Kidney epithelial cell (primary cell): ENCODE results near the gene LYG2. TPM values are rescaled to one million over a fixed set of nuclear protein-coding genes. Genes with fewer than 3 reads are reported as not detected.
"Not testable (repeated sequence)": the region's sequence is repeated elsewhere in the genome, so short reads cannot be mapped to it uniquely, and the experiment has no call there.

Experiments
- DNase-seq: peaks from one replicate; pipeline ENCODE4 v3.0.0-alpha.2; 2010; ENCODE audit warnings: low read depth
- H3K27me3 ChIP-seq: 2 replicates; pipeline ENCODE4 v1.6.0; 2011; ENCODE audit warnings: low read length; ENCODE audit not compliant: control insufficient read depth, insufficient read depth
- H3K36me3 ChIP-seq: 2 replicates; pipeline ENCODE4 v1.5.1; 2011; ENCODE audit warnings: low read length; ENCODE audit not compliant: control insufficient read depth, insufficient read depth
- H3K4me3 ChIP-seq: 2 replicates; pipeline ENCODE4 v1.5.1; 2011; ENCODE audit warnings: low read depth, mild to moderate bottlenecking, control low read depth, low read length
- total RNA-seq: library from RNA; depleted of rRNA; stranded (reverse); fragments of >200 nt; gene quantifications from 2 replicates; pipeline ENCODE4 v1.2.3, GENCODE V29; 2015
- TF ChIP-seq, protein P1 (sequence below): IDR thresholded peaks from 2 replicates; pipeline ENCODE4 v1.5.1; 2011; ENCODE audit warnings: mild to moderate bottlenecking, moderate library complexity, low read length, control low read depth, inconsistent platforms; ENCODE audit not compliant: insufficient read depth, poor library complexity, severe bottlenecking

Gene LYG2
- total RNA-seq, 1 donor from 2014 or later = not detected

DNA sequence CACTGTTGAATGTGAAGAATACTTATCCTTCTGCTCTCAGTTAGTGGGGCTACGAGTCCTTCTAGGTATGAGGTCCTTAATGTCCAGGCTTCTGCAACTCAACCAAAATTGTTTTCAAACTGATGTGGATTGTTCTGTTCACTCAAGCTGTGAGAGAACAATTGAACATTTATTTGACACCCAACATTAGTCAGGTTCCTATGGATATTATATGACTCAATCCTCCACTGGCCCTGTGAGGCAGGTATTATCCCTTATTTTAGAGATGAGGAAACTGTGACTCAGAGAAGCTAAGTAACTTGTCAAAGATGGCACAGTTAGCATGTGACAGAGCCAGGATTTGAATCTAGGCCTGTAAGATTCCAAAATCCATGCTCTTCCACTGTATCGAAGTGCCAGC is 1.2 kb upstream of the LYG2 start:
- Histone ChIP-seq H3K27me3 (no peaks in the 10 kb centered on the region), H3K36me3 (no peaks in the 10 kb centered on the region), H3K4me3 (no peak overlapping the region)
- TF ChIP-seq, protein P1, sequence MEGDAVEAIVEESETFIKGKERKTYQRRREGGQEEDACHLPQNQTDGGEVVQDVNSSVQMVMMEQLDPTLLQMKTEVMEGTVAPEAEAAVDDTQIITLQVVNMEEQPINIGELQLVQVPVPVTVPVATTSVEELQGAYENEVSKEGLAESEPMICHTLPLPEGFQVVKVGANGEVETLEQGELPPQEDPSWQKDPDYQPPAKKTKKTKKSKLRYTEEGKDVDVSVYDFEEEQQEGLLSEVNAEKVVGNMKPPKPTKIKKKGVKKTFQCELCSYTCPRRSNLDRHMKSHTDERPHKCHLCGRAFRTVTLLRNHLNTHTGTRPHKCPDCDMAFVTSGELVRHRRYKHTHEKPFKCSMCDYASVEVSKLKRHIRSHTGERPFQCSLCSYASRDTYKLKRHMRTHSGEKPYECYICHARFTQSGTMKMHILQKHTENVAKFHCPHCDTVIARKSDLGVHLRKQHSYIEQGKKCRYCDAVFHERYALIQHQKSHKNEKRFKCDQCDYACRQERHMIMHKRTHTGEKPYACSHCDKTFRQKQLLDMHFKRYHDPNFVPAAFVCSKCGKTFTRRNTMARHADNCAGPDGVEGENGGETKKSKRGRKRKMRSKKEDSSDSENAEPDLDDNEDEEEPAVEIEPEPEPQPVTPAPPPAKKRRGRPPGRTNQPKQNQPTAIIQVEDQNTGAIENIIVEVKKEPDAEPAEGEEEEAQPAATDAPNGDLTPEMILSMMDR = no peak
- peak; percentile 29 for DNase-seq

DNA sequence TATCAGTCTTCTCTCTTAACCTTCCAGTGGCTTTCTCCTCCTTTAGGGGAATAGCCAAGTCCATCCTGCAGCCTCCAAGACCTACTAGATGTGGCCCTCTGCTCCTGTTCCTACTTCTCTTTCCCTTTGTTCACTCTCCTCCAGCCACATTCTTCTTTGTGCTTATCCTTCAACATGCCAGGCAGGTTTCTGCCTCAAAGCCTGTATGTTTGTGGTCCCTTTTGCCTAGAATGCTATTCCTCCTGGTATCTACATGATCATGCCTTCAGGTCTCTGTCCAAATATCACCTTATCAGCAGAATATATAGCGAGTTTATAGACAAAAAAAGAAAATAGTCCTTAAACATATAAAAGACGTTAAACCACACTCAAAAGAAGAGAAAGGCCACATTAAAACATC is 5.5 kb downstream of the LYG2 start:
- TF ChIP-seq, protein P1 = no peak
- no peak for DNase-seq
- no peaks in the 10 kb centered on the region for H3K27me3 ChIP-seq
- H3K36me3 ChIP-seq = no peaks in the 10 kb centered on the region
- no peak overlapping the region for H3K4me3 ChIP-seq

DNA sequence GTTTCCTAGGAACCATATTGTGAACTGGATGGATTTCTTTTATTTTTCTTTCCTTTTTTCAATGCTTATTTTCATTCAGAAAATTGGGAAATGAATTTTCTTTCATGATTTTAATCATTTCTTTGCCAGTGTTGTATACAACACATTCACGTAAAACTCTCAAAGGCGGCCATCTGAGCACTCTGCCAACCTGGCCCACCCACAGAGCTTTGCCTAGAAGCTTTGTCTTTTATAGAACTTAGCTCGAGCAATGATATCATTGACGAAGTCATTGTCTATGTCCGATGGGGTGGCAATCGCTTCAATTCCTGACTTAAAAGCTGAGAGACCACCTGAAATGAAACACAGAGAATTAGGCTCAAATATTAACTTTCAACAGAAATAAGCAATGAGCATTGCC is 13.3 kb downstream of the LYG2 start:
- Histone ChIP-seq H3K4me3 (no peak overlapping the region), H3K27me3 (no peaks in the 10 kb centered on the region), H3K36me3 (no peaks in the 10 kb centered on the region)
- DNase-seq = no peak
- TF ChIP-seq, protein P1 = no peak

DNA sequence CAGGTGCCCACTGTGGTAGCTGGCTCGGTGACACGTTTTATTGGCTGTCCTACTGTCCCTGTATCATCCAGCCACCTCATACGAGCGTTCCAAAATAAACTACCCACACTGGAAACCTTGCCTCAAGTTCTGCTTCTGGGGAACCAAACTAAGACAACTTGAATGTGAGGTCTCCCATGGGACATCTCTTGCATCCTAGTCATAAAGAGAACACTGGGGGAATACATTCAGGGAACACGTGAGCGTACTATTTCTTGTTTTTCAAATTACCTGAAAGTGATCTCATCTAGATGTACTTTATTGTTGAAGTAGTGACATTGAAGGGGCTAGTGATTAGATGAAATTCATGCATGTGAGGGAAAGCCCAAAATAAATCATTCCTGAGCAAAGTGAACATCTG is 15.0 kb downstream of the LYG2 start:
- no peaks in the 10 kb centered on the region for H3K27me3 ChIP-seq
- TF ChIP-seq, protein P1 = no peak

DNA sequence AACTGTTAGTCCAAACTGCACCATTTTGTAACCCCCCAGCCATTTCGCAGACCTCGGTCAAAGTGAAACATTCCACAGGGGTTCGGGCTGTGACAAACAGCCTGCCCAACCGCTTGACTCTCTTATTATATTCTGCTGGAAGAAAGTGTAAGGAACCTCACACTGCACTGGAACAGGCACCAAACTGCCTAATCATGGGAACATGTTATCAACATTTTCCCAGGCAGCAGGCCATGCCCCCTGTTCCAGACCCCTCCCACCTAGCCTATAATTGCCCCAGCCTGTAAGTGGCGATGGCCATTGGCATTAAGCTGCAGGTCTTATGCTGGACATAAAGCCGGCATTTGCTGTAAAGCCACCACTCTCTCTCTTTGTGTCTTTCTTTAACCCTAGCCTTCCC is 16.9 kb downstream of the LYG2 start:
- DNase-seq = no peak
- Histone ChIP-seq H3K36me3 (no peaks in the 10 kb centered on the region), H3K27me3 (no peaks in the 10 kb centered on the region), H3K4me3 (no peak overlapping the region)
- TF ChIP-seq, protein P1 = no peak

More for the DNA sequence above, 15.0 kb downstream of the LYG2 start:
- no peak for DNase-seq
- no peaks in the 10 kb centered on the region for H3K36me3 ChIP-seq
- no peak overlapping the region for H3K4me3 ChIP-seq

DNA sequence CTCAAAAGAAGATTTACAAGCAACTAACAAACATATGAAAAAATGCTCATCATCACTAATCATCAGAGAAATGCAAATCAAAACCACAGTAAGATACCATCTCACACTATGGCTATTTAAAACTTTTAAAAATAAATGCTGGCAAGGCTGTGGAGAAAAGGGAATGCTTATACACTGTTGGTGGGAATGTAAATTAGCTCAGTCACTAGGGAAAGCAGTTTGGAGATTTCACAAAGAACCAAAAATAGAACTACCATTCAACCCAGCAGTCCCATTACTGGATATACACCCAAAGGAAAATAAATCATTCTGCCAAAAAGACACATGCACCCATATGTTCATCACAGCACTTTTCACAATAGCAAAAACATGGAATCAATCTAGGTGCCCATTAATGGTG is 22.3 kb downstream of the LYG2 start:
- not testable (repeated sequence) for H3K27me3 ChIP-seq, DNase-seq, H3K36me3 ChIP-seq, H3K4me3 ChIP-seq
